ENCODE results near the gene ATP4A.

Gene ATP4A

DNA sequence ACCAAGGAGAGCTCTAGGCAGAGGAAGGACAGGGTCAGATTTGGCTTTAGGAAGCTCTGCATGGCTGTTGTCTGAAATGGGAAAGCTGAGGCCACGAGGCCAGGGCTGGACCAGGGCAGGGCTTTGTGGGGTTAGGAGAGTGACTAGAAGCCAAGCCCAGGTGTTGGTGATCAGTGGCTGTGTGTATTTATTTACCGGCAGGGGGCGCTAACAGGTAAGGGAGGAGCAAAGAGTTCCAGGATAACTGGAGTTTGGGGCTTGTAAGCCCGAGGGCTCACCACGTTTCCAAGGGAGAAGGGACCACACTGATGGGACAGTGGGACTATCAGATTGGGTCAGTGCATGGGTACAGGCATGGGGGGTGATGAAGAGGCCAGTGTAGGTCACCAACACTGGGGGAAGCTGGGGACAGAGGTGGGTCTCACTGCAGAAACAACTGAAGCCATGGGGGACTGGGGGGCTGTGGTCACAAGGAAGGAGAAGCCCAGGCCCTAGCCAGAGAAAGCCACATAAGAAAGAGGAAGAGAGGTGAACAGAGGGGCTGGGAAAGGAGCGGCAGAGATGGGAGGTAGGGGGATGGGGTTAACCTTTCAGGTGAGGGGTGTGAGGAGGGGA, 14.2 kb downstream of the ATP4A start:
- DNase-seq (ENCODE audit: low read depth) = peak; percentile 24

DNA sequence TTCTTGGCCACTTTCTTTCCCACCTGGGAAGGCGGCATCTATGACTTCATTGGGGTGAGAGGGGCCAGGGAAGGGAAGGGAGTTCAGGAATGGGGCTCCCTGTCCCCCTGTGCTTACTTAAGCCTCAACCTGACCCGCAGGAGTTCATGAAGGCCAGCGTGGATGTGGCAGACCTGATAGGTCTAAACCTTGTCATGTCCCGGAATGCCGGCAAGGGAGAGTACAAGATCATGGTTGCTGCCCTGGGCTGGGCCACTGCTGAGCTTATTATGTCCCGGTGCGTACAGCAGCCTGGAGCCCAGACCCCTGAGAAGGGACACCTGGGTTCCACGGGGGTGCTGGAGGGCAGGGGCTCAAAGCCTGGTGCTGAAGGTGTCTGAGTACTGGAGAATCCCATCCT, 16.9 kb downstream of the ATP4A start:
- DNase-seq (ENCODE audit: low read depth) = no peak

DNA sequence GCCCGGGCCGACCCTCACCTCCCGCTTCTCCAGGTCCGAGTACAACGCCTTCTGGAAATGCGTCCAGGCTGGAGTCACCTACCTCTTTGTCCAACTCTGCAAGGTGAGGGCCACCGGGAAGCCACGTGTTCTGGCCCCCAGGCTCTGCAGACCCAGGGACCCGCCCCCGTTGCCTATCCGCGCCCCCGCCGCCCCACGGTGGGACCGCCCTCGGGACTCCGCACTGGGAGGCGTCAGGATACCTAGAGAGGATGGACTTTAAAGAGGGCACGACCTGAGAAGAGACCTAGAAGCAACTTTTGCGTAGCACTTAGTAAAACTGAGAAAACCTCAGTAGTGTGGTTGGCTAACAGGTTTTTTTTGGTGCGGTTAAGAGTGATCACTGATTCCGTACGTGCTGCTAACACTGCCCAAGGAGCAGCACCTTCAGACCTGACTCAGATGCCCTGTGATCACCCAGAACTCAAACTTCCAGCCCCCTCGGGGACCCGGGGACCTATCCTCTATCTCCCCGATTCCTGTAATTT, 17.5 kb downstream of the ATP4A start:
- peak; percentile 11 for DNase-seq (ENCODE audit: low read depth)

DNA sequence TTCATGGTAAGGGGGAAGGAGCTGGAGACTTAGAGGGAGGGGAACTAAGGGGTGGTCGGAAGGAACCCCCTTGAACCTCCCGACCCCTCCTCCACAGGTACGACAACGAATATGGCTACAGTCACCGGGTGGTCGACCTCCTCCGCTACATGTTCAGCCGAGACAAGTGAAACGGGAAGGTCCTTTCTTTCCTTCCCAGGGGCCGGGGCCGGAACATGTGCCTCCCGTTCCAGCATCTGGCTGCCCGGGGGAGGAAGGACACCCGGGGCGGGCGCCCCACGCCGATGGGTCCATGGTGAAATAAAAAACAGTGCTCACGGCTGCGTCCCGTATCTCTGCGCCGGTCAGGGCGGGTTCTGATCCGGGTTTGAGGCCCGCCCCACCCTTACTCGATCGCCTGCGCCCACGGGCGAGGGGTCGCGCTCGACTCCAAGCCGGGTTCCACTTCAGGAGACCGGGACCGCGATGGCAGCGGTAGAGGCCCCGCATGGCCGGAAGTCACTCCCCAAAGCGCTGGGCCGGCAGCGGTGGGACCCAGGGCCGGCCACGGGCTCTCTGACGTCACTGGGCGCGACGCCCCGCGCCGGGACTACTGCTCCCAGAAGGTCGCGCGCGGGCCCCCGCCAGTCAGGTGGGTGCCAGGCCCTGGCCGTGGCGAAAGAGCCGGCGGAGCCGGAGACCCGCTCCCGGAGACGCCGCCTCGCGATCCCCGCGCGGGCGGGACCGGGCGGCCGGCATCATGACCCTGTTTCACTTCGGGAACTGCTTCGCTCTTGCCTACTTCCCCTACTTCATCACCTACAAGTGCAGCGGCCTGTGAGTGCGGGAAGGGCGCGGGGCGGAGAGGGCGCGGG, 18.2 kb downstream of the ATP4A start, which contains the start of gene TMEM147:
TSS of gene TMEM147 (plus strand) at position 626 of the 854 bp plus-strand sequence. CDS start at position 740, 114 bp downstream.
- DNase-seq (ENCODE audit: low read depth) = peak; percentile 54

DNA sequence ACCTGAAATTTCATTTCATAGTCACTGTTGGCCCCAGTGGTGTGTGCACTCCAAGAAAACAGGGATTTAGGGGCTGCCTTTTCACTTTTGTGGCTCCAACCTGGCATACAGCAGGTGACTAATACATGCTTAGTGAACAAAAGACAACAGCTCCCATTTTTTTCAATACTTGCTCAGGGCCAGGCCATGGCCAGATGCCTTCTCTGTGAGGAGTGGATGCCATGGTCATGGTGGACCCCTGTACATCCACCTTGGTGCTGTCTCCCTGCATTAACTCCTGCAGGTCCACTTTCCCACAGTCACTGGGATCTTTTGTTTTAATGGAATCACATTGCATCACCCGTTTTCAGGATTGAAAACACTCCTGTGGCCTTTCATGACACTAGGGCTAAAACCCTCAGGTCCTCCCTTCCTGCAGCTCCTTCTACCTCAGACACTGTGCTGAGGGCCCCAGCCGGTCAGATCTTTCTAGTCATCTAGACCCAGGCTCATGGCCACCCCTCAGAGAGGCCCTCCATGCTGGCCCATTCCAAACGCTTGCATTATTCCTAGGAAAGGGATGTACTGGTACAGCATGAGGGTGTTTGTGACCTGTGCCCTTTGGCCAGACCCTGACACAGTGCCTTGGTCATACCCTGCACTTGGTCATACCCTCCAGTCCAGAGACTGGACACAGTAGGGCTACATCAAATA, 19.2 kb downstream of the ATP4A start:
- no peak for DNase-seq (ENCODE audit: low read depth)

DNA sequence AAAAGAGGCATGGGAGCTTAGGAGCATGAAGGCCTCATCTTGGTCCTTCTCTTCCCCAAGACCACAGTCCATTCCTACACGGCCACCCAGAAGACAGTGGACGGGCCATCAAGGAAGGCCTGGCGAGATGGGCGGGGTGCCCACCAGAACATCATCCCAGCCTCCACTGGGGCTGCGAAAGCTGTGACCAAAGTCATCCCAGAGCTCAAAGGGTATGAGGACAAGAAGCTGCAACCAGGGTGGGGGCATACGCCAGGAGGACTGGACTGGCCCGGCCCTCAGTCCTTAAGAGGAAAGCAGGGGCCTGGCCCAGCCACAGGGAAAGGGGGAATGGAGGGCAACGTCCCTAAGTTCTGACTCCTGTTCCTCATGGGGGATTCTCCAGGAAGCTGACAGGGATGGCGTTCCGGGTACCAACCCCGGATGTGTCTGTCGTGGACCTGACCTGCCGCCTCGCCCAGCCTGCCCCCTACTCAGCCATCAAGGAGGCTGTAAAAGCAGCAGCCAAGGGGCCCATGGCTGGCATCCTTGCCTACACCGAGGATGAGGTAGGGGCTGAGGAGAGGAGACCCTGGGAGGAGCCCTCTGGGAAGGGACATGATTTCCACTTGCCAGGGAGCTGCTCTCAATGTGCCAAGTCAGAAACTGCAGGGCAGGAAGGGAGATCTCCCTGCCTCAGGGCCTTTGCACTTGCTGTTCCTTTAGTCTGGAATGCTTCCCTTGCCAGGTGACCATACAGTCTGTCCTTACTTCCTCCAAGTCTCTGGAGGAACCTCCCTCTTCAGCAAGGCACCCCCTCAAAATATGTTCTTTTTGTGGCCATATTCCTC, 20.0 kb downstream of the ATP4A start:
- no peak for DNase-seq (ENCODE audit: low read depth)

DNA sequence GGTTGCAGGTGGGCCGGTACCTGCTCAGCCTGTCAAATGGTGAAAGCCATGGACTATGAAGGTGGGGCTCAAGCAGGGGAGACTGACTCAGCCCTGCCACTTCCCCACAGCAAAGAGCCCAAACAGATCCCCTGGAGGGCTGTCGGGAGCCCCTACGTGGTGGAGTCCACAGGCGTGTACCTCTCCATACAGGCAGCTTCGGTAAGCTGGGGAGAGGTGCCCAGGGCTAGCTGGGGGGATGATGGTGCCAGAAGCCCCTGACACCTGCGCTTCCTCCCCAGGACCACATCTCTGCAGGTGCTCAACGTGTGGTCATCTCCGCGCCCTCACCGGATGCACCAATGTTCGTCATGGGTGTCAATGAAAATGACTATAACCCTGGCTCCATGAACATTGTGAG, 21.2 kb downstream of the ATP4A start:
- DNase-seq (ENCODE audit: low read depth) = no peak

DNA sequence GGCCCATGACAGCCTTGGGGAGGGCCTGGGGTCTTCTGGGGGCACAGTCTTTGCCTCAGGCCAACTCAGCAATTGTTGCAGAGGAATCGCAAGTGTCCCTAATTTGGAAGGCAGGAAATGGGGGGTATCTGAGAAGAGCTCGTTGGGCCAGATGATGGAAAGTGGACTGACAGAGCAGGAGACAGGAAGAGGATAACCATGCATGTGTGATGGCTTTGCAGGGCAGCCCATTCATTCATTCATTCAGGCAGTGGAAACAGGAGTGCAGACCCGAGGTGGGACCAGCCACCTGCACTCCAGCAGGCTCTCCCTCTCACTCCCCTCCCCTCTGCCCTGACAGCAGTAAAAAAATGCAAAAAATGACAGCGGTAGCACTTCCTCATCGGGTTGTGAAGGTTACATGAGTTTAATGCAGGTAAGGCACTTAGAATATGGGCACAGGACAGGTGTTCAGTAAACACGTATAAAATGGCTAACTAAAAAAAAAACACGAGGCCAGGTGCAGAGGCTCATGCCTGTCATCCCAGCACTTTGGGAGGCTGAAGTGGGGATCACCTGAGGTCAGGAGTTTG, 23.0 kb downstream of the ATP4A start:
- no peak for DNase-seq (ENCODE audit: low read depth)

DNA sequence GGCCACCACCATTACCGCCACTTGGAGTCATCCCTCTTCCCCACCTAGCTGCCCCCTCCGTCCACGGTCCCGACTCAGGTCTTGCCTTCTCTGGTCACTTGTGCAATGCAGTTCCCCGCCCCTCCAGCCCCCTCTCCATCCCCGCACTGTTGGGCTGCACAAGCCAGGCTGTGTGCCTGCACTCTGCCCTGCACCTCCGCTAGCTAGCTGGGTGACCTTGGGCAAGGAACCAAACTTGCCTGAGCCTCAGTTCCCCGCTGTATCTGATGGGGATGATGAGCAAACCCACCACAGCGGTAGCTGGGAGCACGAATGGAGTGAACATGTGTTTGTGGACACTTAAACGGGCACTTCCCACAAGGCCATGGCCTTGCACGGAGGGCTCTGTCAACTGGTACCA, 23.6 kb downstream of the ATP4A start:
- no peak for DNase-seq (ENCODE audit: low read depth)

DNA sequence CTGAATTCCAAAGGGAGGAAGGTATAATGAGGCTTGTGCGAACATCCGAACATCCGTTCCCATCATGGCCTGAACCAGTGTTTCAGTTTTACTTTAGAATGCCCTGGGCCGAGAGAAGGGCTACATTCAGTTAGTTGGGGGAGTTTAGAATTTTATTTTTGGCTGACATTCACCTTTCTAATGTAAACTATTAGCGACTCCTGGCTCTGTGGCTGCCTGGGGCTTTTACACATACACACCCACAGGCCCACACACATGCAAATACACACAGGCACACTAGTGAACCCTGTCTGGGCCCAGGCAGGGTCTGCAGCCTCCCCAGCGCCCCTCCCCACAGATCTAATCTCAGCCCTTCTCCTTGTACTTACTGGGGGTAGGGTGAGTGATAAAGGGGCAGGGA, 24.1 kb downstream of the ATP4A start:
- DNase-seq (ENCODE audit: low read depth) = no peak

DNA sequence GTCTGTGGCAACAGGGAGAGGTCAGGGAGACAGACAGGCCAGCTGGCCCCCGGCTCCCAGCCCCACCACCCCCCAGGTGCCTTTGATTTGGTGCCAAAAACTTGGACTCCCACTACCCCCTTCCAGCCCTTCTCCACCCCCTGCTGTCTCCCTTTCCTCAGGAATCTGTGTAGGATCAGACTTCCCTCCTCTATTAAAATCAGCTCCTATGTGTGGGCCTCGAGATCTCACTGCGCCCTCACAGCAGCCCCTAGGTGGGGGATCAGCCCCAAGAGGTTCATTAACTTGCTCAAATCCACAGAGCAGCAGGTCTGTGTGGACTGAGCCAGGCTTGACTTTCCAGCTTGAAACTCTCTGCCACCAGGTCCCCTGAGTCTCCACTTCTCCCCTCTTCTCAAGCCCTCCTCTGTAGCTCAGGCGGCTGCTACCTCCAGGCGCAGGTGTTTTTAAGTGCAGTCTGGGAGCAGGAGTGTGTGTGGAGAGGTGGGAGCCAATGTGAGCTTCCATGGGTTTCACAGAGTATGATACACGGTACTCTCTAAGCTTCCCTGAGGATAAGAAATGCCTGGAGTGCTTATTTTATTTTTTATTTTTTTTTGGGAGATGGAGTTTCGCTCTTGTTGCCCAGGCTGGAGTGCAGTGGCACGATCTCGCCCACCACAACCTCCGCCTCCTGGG, 28.5 kb downstream of the ATP4A start:
- DNase-seq (ENCODE audit: low read depth) = no peak

DNA sequence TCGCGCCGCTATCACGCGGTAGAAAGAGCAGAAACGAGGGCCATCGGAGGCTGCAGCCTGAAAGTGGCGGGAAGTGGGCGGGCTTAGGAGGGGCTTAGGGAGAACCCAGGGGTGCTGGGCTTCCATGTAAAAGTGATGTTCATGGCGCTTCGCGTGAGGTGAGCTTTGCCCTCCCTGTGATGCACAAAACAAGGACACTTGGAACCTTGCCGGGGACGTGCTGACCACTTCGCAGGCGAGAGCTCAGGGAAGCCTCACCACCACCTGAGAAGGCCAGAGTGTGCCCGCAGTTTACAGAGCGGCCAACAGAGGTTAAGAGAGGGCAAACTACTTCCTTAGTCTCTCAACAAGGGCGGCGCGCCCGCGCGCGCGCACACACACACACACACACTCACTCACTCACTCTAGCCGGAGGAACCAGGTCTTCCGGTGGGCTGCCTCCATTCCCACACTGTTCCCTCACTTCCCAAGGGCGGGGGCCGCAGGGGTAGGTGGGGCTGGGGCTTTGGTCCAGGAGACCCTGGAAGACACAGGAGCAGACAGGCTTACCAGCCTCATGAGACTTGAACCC, 29.6 kb downstream of the ATP4A start:
- DNase-seq (ENCODE audit: low read depth) = no peak

DNA sequence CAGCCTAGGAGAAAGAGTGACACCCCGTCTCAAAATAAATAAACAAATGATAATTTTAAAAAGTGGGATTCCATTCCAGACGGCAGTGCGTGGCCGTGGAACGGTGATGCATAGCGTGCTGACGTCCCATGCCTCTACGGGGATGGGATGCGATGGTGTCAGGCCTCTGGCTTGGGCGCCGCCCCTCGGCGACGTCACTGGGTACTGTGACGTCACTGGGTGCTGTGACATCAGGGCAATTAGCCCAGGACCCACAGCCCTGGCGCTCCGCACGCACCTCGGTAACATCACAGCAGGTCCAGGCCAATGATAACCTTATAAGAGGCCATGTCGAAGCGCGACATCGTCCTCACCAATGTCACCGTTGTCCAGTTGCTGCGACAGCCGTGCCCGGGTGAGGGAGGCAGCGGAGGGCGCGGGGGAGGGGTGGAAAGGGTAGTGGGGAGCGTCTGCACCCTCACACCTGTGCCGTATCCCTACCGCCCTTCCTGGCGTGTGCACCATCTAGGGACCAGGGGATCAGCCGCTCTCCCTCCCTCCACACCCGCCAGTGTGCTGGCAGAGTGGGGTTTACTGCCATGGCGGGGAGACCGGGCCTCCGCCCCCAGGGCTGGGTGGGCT, 30.1 kb downstream of the ATP4A start, which contains the start of gene GAPDHS:
TSS of gene GAPDHS (plus strand) at position 256 of the 621 bp plus-strand sequence. CDS start at position 328, 72 bp downstream.
- no peak for DNase-seq (ENCODE audit: low read depth)

DNA sequence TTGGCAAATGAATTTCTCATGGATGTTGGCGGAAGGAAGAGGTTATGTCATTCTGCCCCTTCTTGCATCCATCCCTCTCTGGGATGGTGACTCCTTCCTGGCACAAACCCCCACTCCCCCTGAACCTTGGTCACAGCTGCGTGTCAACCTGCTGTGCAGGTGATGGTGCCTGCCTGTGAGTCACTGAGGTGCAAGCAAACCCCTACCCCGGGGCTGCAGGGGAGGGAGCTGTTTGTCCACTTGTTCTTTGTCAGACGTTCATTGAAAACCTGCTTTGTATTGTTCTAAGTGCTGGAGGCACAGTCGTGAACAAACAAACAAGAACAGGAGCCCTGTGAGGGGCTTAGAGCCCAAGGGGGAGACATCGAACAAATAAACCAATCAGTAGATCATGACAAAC, 32.2 kb downstream of the ATP4A start:
- no peak for DNase-seq (ENCODE audit: low read depth)

DNA sequence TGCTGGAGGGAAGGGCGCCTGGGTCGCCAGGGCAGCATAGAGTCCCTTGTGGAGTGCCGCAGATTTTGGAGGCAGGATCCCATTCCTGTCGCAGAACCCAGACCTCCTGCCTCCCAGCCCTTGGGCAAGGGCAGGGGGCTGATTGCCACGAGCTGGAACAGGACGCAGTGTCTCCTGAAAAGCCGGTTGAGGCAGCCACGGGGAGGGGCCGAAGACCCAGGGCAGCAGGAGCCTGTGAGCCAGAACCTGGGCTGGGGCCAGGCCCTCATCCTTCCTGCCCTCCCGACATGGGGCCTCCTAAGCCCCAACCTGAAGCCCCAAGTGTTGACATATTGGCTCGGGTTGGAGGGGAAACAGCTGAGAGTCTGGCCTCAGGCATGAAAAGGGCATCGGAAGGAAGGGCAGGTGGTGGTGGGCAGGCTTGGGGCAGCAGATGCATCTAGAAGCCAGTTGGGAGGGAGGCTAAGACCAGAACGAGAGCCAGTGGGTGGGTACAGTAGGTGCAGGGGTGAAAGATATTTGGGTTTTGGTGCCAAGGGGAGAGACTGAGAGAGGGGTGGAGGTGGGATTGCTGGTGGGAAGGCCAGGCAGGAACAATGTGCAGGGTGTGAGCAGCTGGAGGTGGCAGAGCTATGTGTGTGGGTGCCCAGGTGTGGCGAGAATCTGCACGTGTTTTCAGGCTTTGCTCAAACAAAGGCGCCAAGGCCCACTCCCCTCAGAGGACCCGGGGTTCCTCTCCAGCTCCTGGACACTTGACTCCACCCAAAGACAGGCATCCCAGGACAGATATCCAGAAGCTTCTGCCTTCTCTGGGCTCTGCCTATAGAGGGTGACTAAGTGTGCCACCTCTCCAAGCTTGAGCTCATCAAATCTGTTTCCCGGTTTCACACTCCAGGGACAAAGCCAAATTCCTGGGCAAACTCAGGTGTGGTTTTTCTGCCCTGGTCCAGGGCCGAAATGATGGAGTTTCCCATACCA, 33.9 kb downstream of the ATP4A start:
- DNase-seq (ENCODE audit: low read depth) = no peak

DNA sequence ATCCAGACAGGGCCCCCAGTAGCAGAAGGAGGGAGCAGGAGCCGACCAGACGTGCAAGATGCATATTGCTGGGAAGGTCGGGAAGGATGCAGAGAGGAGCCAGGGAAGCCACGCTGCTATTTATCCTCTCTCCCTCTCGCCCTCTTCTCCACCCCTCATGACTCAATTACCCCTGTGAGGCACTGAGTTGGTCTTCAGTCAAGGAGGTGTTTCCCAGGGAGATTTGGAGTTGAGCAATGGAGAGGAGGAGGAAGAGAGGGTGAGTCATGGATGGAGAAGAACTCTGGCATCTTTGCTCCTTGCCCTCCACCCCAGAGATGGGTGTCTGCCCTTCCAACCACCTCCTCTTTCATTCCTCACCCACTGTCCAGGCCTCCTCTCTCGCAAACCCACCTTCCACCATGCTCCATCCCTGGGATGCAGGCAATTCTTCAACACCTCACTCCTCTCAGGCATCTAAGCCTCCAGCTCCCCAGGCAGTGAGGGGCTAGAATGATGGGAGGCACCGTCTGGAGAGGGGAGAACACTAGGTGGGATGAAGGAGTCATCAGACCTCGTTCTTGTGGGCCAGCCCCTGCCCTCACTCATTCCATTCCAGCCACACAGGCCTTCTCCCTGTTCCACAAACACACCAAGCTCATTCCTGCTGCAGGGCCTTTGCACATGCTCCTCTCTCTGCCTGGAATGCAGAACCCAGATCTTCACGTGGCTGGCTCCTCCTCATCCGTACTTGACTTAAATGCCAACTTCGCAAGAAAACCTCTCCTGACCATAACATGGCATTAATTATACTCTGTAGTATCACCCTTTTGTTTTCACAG, 35.0 kb downstream of the ATP4A start, which contains the start of gene SBSN:
TSS of gene SBSN (minus strand) at position 94 of the 821 bp plus-strand sequence. CDS start at position 64, 30 bp downstream.
- DNase-seq (ENCODE audit: low read depth) = no peak

DNA sequence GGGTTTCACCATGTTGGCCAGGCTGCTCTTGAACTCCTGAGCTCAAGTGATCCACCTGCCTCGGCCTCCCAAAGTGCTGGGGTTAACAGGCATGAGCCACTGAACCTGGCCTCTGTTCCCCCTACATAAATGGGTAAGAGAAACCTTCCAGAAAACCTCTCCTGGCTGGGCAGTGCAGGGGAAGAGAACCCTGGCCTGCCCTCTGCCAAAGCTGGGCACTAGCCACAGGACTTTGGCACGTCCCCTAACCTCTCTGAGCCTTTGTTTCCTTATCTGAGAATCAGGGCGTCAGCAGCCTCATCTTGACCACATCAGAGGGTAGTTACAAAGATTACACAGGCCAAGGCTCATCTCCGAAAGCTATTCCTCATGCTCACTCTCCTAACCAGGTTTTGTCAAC, 37.6 kb downstream of the ATP4A start:
- DNase-seq (ENCODE audit: low read depth) = no peak

All from stimulated activated CD8-positive, alpha-beta memory T cell treated with anti-CD3 and anti-CD28 coated beads, Interleukin-15, amount 100 ng/mL, for 1 hour (primary cell).